GM18498 (cell line): ENCODE measurements around the gene CYB5RL.
"Not testable (repeated sequence)": the region's sequence is repeated elsewhere in the genome, so short reads cannot be mapped to it uniquely, and the experiment has no call there.

Experiments
- ATAC-seq: cut with Tn5 transposase; IDR thresholded peaks from one replicate; pipeline ENCODE4 v1.9.1; 2021; ENCODE audit warnings: mild to moderate bottlenecking, moderate library complexity; ENCODE audit not compliant: unreplicated experiment

Gene CYB5RL

GRCh38 chr1:54190526-54190925 lies 9.3 kb downstream of the CYB5RL start:
- no peak for ATAC-seq

DNA sequence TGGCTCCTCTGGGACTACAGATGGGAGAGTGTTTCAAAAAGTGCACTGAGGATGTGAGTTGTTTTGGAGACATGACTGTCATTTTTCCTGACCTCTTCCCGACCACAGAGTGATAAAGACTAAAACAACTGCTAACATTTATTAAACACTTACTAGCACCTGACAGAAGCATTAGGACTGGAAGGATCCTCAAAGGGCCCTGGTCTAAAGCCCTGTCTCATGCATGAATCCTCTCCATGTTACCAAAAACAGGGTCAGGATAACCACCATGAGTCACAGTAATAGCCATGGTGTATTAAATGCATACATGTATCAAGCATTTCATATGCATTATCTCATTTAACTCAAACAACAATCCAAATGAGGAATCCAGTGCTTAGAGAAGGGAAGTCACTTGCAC lies 11.5 kb downstream of the CYB5RL start:
- no peak for ATAC-seq

- ATAC-seq = no peak
Measured at GRCh38 chr1:54186056-54186455, 13.8 kb downstream of the CYB5RL start.

DNA sequence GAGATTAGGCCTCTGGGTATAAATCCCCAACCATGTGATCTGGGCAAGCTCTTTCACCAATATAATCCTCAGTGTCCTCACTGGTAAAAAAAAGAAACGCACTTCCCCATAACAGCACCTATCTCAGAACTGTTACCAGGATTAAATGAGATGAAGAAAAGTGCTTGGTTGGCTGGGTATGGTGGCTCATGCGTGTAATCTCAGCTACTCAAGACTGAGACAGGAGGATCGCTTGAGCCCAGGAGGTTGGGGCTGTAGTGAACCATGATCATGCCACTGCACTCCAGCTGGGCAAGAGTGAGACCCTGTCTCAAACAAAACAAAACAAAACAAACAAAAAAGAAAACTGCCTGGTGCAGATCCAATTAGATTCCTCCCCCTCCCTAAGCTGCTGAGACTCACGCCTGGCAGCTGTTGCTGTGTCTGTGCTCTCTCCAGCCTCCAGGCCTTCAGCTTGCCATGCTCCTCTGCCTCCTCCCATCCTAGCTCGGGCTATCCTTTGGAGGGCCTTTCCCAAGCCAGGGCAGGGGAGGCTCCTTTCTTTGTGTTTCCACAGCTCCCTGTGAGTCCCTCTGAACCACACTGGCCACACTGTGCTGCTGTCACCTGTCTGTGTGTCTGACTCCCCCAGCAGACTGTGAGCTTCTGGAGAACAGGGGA lies 19.0 kb downstream of the CYB5RL start:
- ATAC-seq = no peak

- ATAC-seq = no peak
Measured at GRCh38 chr1:54178296-54179070, 21.3 kb downstream of the CYB5RL start.

DNA sequence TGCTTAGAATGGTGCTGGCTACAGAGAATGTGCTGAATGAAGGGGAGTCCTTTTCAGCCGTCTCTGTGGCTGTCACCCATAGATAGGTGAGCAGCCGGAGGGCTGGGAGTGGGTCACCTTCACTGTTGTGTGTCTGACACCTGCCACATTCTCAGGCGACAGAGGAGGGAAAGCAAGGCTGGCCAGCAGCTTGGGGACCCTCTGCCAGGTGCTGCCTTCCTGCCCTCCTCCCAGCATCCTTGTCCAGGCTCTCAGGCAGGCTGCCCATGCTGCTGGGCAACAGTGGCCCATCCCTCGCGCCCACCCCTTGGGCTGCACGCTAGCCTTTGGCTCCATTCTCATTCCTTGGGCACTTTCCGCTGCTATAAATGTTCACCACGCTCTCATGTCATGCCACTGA lies 22.1 kb downstream of the CYB5RL start:
- ATAC-seq = no peak

DNA sequence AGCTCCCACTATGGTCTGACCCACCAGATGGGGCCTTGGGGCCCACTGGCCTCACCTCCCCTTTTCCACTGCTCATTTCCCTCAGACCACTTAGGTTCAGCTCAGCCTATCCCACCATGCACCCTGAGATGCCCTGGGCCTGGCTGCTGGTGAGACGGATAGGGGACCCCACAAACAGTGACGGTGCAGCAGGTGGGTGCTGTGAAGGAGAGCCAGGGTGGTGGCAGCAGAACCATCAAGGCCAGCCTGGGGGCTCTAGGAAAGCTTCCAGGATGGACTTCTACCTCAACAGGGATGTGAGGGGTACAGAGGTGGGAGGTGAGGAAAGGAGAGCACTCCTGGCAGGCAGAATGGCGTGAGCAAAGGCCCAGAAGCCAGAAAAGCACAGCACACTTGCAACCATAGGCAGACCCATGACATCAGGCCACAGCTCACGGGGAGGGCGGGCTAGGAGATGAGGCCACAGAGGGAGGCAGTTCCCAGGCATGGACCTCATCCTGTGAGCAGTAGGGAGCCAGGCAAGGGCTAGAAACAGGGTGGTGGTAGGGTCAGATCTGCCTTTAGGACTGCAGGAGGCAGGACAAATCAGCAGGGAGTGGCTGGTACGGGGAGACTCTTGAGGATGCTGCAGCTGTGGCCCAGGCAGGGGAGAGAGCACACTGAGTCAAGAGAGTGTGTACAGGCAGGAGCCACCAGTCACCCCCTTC lies 23.1 kb downstream of the CYB5RL start:
- ATAC-seq = no peak

DNA sequence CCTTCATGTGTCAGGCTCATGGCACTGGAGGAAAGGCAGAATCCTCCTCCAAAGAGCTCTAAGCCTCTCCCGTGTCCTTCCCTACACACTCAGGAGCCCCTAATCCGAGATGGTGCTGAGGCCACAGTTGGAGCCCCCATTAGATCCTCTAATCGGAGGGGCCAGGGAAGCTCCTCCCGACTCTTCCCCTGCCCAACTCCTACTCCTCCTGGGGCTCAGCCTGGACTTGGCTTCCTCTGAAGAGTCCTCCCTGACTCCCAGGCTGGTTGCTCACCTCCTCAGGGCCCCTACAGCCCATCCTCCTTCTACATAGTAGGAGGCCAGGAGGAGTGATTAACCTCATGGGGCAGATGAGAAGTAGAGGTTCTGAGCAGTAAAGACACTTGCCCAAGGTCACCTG lies 25.7 kb downstream of the CYB5RL start:
- no peak for ATAC-seq

DNA sequence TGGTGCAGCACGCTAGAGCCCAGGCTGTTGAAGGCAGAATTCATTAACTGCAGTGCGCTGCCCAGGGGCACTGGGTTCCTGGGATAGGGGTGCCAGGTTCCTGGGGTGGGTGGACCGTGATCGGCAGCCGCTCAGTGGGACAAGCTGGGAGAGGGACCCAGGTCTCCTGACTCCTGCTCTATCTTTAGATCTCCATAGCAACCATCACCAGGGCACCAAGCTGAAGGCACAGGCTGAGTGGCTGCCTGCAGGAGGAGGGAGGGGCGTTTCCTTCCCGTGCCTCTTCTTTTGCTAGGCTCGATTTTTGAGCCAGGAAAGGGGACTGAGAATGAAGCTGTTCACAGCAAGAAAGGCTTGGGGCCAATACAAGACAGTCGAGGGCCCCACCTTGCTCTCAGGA lies 26.1 kb downstream of the CYB5RL start:
- no peak for ATAC-seq

GRCh38 chr1:54172614-54173599 lies 26.9 kb downstream of the CYB5RL start:
- no peak for ATAC-seq

DNA sequence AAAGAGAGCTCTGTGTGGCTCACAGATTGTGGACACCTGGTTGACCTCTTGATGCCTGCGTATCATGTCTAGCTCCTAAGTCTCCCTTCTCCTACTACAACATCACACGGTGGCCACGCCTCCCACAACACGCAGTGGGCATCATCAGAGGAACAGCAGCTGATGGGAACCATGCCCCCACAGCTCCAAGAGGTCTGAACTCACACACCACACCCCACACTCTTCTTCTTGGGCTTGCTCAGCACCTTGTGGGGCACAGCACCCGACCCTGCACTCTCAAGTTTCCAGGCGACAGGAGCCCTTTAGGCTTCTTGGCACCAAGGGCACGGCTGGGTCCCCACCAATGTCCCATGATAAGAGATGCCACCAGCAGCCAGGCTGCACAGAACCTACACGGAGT lies 28.2 kb downstream of the CYB5RL start:
- no peak for ATAC-seq

- ATAC-seq = no peak
Measured at GRCh38 chr1:54171016-54171415, 28.8 kb downstream of the CYB5RL start.

GRCh38 chr1:54169068-54169467 lies 30.8 kb downstream of the CYB5RL start:
- ATAC-seq = no peak

DNA sequence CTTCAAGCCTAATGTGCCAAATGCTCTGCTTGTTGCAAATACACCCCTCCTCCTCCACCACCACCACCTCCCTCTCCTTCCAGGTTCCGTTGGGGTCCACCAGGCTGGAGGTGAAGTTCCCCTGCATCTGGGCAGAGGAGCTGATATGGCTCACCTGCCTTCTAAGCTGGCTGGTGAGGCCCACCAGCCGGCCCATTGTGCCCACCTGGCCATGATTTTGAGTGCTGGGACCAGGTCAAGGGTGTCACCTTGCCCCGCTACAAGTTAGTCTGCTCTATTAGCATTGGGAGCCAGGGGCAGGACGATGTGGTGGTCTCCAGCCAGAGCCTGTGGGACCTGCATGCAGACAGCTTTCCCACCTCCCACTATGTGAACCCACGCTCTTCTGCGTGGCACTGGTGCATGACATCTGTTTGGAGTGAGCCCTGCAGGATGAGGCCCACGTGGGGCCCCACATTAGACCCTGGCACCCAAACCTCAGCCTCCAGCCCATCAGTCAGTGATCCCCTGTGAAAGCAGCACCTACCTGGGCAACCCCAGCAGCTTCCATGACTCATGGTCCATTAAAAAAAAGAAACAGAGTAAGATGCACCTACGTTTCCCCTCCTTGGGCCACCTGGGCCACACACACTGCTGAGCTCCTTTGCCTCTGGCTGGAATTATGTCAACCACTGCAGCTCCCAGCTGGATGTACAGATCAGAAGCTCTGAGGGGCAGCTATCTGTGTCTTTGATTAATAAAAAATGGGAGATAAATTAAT lies 31.4 kb downstream of the CYB5RL start:
- ATAC-seq = no peak

DNA sequence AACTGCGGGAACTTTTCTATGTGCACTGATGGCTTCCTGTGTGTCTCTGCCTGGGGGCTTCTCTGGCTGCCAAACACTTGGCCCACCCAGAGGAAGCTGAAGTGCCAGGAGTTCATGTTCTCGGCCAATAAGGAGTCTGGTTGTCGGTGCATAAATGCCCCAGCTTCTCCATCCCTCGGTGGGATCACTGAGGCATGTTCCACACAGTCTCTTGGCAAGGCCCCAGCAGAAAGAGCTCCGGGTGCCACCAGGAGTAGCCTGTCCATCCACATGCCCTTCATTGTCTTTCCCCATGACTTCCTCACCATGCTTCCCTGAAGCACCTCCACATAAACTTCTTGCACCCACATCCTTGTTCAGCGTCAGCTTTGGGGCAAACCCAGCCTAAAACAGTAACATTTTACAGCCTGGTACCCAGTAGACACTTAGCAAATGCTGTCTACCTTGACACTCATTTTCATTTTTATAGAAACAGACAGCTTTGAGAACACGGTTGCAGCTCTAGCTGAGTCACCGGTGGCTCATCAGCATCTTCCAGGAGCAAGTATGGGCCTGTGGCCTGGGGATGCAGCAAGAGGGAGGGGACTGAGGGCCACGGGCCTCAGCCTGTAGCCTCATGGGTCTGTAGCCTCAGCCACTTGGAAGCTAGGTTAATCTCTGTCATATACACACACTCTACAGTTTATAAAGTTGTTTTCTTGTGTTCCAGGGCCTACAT lies 32.2 kb downstream of the CYB5RL start:
- no peak for ATAC-seq

- ATAC-seq = not testable (repeated sequence)
Measured at GRCh38 chr1:54166357-54166756, 33.5 kb downstream of the CYB5RL start.

DNA sequence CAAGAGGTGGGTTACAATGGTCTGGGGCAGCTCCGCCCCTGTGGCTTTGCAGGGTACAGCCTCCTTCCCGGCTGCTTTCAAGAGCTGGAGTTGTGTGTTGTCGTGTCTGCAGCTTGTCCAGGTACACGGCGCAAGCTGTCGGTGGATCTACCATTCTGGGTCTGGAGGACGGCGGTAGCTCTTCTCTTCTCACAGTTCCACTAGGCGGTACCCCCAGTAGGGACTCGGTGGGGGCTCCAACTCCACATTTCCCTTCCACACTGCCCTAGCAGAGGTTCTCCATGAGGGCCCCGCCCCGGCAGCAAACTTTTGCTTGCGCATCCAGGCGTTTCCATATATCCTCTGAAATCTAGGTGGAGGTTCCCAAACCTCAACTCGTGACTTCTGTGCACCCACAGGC lies 34.7 kb downstream of the CYB5RL start:
- no peak for ATAC-seq

DNA sequence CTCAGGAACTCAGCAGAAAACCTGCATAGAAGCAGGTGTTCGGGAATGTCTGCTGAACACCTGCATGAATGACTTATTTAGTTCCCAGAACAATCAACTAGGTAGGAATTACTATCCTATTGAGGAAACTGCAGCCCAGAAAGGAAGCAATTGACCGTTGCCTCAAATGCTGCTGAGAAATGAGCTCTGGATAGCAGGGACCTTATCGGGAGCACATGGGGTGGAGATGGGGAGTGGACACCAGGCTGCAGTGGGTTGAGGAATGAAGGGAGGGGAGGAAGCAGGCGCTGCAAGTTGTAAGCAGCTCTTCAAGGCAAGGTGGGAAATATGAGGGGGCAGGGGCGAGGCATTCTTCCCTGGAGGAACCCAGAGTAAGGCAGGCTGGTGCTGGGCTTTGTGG lies 36.3 kb downstream of the CYB5RL start:
- no peak for ATAC-seq

DNA sequence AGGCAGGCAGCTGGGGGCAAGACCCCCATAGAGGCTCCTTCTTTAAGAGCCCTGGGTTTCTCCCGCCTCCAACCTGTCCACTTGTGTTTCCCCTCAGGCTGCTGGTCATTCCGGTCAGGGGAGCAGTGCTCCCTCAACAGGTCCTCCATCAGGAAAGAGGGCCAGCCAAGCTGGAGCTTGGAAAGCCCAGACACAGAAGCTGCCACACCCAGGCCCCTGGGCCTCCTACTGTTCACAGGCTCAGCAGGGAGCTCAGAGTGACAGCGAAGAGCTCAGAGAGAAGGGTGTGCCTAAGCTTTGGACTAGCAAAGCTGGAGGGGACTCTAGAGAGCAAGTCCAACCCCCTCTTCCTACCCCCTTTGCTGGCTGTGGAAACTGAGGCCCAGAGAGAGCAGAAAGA lies 36.8 kb downstream of the CYB5RL start:
- no peak for ATAC-seq
